WERI-Rb-1 (cell line): Measurements from ENCODE around the gene NDRG4.

Source experiments
- DNase-seq: peaks from one replicate; pipeline ENCODE4 v3.0.0-alpha.2; 2020
- H3K27ac ChIP-seq: fragments of 250-450 bp; sonication (Bioruptor Pico); 2 replicates; pipeline ENCODE4 v1.5.1; 2020; ENCODE audit warnings: mild to moderate bottlenecking, moderate library complexity
- H3K27me3 ChIP-seq: fragments of 250-450 bp; sonication (Bioruptor Pico); 2 replicates; pipeline ENCODE4 v1.5.1; 2021; ENCODE audit warnings: mild to moderate bottlenecking, low read depth, moderate library complexity; ENCODE audit not compliant: insufficient read depth, severe bottlenecking
- H3K36me3 ChIP-seq: fragments of 250-450 bp; sonication (Bioruptor Pico); 2 replicates; pipeline ENCODE4 v1.5.1; 2020; ENCODE audit warnings: mild to moderate bottlenecking, moderate library complexity
- H3K4me3 ChIP-seq: 2 replicates; pipeline ENCODE4 v1.5.1; 2011; ENCODE audit warnings: low read depth, mild to moderate bottlenecking, control low read depth, low read length
- H3K9me3 ChIP-seq: fragments of 250-450 bp; sonication (Bioruptor Pico); 2 replicates; pipeline ENCODE4 v1.5.1; 2021; ENCODE audit warnings: mild to moderate bottlenecking, moderate library complexity; ENCODE audit not compliant: severe bottlenecking
- CTCF ChIP-seq: IDR thresholded peaks from 2 replicates; pipeline ENCODE4 v1.5.1; 2011; ENCODE audit warnings: low read depth, mild to moderate bottlenecking, control low read depth, inconsistent platforms, low read length

The NDRG4 gene

DNA sequence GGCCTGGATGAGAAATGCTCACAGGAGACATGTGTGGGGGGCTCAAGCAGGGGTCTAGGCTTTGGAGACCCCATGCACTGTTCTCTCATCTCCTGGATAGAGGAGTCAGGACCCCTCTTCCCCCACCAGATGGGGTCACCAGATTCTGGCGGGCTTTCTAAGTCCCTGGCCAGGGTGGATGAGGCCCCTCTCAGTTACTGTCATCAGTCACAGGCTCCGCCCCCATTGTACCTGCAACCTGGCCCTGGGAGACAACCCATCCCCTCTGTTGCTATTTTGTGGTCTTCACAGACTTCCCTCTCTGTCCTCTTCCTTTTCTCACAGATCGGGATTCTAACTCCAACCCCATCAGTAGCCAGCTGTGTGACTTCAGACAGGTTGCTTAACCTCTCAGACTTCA lies 33.5 kb upstream of the NDRG4 start:
- Histone ChIP-seq H3K36me3 (no peaks in the 10 kb centered on the region), H3K27ac (no peak overlapping the region), H3K4me3 (no peak overlapping the region), H3K27me3 (peaks cover 7% of the 10 kb centered on the region), H3K9me3 (no peaks in the 10 kb centered on the region)
- DNase-seq = no peak
- TF ChIP-seq CTCF = no peak

DNA sequence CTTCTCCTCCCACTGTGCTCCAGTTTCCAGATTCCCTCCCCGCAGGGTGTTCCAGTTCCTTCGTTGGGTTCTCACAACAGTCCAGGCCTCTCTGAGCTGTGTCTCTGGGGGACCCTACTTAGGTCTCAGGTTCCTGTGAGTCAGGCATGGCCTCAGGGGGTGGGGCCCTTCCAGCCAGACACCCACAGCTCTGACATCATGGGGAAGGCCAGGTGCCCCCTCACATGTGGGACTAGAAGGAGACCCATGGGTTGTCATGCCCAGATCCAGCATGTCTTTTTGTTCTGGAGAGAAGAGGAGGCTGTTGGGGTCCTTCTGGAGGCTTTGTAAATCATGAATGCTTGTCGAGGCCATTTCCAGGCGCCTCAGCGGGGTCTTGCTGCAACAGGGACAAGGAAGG lies 32.0 kb upstream of the NDRG4 start:
- peaks cover 7% of the 10 kb centered on the region for H3K27me3 ChIP-seq
- no peak overlapping the region for H3K27ac ChIP-seq
- H3K4me3 ChIP-seq = no peak overlapping the region
- TF ChIP-seq CTCF = no peak
- H3K36me3 ChIP-seq = no peaks in the 10 kb centered on the region
- DNase-seq = no peak
- H3K9me3 ChIP-seq = no peaks in the 10 kb centered on the region

DNA sequence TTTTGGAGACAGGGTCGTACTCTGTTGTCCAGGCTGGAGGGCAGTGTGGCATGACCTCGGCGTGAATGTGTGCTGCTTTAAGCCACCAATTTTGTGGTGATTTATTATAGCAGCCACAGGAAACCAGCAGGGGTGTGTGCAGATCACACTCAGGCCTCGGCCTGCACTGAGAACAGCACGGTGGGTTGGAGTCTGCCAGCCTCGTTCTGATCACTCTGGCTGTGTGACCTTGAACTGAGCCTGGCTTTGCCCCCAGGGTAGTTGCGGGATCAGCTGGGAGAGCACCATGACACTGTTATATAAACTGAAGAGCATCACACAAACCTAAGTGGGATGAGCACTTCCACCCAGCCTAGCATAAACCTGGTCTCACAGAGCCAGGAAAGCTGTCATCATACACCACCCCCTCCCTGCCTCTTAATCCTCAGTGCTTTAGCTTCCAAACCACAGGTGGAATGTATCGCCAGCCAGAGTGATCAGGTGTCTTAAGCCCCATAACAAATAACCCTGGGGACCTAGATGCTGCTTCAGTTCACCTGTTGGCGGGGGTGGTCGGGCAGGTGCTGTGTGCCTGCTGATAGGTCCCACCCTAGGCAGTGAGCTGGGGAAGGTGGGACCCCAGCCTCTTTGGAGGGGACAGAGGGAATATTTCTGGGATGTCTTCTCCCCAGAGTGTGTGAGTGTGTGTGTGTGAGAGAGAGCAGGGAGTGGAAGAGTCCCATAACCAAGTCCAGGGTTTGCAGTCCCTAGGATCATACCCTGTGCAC lies 28.6 kb upstream of the NDRG4 start:
- peak; percentile 53 for DNase-seq
- no peaks in the 10 kb centered on the region for H3K36me3 ChIP-seq
- no peak overlapping the region for H3K4me3 ChIP-seq
- TF ChIP-seq CTCF = no peak
- H3K27me3 ChIP-seq = no peaks in the 10 kb centered on the region
- no peaks in the 10 kb centered on the region for H3K9me3 ChIP-seq
- H3K27ac ChIP-seq = no peak overlapping the region

GRCh38 chr16:58472266-58472665 lies 27.7 kb upstream of the NDRG4 start:
- Histone ChIP-seq H3K36me3 (no peaks in the 10 kb centered on the region), H3K4me3 (no peak overlapping the region), H3K9me3 (no peaks in the 10 kb centered on the region), H3K27ac (no peak overlapping the region), H3K27me3 (no peaks in the 10 kb centered on the region)
- no peak for TF ChIP-seq CTCF
- no peak for DNase-seq

DNA sequence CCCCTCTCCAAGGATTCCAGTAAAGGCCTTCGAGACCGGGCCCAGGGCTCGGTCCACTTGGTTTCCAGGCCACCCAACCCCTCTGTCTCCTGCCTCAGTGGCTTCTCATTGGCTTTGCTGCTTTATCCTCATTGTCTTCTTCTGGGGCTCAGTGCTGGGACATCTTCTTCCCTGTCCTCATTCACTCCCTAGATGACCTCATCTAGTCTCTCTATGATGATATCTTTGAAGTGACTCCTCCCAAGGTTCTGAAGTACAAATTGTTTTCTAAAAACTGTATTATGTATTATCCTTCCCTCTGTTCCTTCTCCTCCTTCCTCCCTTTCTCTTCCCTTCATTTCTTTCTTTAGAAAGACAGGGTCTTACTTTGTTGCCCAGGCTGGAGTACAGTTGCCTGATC lies 27.1 kb upstream of the NDRG4 start:
- TF ChIP-seq CTCF = no peak
- no peaks in the 10 kb centered on the region for H3K27me3 ChIP-seq
- H3K9me3 ChIP-seq = no peaks in the 10 kb centered on the region
- H3K4me3 ChIP-seq = no peak overlapping the region
- H3K36me3 ChIP-seq = no peaks in the 10 kb centered on the region
- no peak for DNase-seq
- H3K27ac ChIP-seq = no peak overlapping the region

DNA sequence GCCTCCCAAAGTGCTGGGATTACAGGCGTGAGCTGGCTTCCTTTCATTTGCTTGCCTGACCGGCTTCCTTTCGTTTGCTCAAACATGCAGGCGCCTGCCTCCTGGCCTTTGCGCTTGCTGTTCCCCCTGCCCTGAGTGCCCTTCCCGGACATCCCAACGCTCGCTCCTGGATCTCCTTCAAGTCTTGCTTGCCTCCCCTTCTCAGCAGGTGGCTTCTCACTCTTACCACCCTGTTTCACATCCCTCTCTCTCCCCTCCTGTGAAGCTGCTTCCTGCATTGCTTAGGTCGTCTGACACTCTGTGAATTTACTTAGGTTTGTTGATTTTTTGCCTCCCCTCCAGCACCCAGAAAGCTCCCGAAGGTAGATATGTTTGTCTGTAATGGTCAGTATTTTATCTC lies 25.6 kb upstream of the NDRG4 start:
- H3K27ac ChIP-seq = no peak overlapping the region
- H3K9me3 ChIP-seq = no peaks in the 10 kb centered on the region
- no peak overlapping the region for H3K4me3 ChIP-seq
- H3K27me3 ChIP-seq = no peaks in the 10 kb centered on the region
- DNase-seq = no peak
- H3K36me3 ChIP-seq = no peaks in the 10 kb centered on the region
- no peak for TF ChIP-seq CTCF
